ENCODE measurements around the gene BET1.

The BET1 gene

DNA sequence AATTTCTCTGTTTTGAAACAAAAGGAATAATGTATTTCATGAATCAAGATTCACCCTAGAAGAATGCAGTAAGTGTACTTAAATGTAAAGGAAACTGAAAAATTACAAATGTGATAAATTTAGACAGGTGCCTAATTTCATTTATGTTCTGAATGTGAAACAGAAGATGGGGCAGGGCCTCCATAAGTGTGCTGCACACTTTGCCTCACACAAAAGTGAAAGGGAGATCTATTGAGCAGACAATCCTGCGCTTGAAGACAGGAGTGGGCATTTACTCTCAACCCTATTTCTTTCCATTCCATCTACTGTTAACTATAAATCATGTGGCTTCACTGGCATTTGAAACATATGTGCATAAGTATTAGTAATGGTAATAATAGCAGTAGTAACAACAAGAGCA, 46.4 kb downstream of the BET1 start:
- DNase-seq (ENCODE audit: low spot score): no peak

DNA sequence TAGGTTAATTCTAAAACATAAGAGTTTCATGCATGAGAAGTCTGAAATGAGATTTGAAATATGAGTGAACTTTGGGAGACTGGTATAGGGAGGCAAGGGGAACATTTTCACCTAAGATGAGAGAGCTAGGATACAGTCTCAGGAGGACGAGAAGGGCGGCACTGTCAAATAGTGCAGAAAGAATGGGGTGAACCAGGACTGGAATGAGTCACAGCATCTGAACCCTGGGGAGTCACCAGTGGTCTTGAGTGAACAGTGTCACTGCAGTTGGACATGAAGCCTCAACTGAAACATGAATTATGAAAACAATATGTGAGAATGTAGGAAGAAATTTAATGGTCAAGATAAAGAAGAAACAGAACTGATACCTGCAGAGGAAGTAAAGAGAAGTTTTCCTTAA, 48.9 kb downstream of the BET1 start:
- no peak for DNase-seq (ENCODE audit: low spot score)

DNA sequence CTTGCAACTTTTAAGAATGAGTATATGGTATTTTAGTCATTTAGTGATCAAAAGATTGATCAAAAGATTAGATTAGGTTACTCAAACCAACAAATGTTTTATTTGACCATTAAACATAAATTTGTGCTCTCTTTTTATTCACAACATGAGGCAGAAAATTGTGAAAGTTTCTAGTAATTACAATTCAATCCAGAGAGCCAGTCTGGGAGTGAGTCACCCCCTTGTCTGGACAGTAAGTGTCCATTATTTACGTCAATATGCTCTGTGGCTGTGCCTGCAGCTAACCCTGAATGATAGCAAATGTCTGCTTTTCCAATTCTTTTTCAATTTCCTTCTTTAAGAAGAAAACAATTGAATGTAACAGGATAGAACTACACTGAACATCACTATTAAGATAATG, 54.7 kb downstream of the BET1 start:
- no peak for DNase-seq (ENCODE audit: low spot score)

DNA sequence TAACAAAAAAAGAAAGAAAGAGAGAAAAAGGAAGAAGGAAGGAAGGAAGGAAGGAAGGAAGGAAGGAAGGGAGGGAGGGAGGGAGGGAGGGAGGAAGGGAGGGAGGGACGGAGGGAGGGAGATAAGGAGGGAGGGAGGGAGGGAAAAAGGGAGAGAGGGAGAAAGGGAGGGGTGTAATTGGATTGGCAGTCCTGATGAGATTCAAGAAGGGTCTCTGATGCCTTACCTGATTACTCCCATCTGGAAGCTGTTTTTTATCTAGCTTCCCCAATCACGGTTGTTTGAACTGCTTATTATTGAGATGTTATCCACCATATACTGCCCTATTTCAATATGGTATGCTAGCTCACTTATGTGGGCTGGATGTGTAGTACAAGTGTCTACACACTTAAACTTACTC, 55.3 kb downstream of the BET1 start:
- DNase-seq (ENCODE audit: low spot score): no peak

DNA sequence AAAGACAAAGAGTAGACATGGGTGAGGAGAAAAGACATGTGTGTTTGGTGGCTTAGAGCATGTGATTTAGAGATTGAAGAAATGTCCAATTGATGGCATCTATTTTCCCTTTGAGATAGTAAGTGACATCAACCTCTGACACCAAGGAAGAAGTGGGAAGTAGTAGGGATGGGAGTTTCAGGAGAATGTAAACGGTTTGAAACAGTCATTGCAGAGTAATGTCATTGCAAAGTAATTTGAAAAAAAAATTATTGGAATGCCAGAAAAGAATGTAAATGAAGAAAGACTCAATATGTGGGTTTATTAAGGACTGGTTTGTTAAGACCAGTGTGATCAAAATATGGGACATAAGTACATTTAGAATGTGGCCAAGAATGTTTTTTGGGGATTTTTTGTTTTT, 56.0 kb downstream of the BET1 start:
- no peak for DNase-seq (ENCODE audit: low spot score)

DNA sequence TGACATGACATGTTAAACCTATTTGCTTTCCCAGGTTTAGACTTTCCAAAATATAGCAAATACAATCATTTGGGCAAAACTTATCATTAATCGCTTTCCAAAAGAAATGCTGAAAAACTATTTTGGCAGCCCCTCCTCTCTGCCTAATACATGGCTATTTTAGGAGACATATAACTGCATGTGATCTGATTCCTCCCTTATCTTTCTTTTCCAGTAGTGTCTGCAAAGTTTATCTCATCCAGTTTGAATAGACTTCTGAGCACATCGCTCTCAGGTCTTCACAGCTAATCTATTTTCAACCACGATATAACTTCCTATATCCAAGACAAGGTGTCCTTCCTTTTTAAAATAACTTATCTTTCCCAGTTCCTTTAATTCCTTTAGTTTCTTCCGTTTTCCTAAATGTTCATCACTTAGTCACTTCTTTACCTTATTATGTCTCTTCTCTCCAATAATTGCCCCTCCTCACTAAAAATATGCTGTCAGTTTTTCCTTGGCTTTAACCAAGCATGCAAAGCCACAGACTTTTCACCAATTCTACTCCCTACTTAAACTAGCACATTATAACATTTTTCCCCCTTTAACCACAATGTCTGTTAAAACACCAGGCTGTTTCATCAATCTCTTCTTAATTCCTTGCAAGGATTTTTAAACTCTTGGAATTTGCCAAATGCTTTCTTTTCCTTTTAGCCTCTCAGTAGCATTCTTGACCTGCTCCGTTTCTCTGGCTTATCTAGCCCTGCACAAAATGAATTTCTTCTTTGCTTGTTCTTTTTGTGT, 58.2 kb downstream of the BET1 start:
- no peak for DNase-seq (ENCODE audit: low spot score)

DNA sequence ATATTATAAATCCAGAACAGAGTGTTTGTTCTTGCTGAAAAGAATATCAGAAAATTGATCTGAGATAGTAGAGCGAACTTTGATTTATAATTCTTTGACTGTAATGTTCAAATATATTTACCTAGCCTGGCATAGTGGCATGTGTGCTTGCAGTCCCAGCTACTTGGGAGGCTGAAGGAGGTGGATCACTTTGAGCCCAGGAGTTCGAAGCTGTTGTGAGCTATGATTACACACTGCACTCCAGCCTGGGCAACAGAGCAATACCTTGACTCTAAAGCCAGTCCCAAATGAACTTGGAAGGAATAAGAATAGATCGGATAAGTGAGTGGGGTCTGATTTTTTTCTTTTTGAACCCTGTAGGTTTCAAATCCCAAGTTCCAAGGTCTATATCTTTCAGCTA, 59.1 kb downstream of the BET1 start:
- DNase-seq (ENCODE audit: low spot score): no peak

DNA sequence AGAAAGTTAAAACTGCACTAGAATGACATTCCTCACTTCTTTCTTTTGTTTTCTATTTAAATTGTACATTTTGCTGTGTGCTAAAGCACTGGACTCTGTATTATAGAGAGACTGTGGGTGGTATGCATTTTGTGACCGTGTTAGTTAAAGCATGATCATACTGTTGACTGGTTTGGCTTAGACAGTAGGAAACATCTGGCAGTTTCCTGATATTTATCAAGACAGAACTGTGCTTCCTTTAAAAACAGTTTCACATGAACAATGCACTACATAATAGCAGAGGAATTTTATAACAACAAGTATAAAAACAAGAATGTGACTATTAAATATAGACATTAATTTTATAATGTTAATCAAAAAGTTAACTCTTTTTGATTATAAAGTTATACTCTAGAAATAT, 59.5 kb downstream of the BET1 start:
- no peak for DNase-seq (ENCODE audit: low spot score)

DNA sequence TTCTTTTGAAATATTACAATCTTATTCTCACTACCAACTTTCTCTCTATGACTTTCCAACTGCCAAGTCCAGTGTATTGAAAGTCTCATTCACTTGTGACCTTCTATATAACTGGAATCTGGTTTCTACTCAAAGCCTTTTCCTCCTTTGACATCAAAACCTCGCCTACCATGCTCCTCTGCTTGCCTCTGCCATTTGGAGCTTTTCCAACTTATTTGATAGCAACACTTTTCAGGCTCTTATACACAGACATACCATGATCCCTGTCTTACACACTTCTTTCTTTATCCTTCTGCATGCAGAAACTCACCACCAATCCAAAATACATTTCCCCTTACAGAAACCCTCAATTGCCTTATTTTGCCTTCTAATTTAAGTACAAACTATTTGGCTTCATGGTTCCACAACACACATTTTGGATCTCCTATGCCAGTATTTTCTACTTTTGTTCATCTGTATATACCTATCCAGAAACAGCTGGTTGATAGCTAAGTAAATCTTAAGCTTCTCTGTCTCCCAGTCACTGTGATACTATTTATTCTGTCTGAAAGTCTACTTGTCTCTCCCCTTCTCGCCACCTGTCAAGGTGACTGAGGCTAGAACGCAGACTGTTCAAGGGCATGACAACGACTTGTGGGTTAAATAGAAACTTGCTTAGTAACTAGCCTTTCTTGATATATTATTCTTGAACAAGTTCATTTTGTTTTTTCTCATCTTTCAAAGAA, 60.2 kb downstream of the BET1 start:
- DNase-seq (ENCODE audit: low spot score): no peak

All from cerebellar cortex (tissue), 1 donor.